SK-N-SH treated with all-trans-retinoic acid at 6 μM for 48 hours (cell line): Measurements from ENCODE around the gene MRGPRG.

Experiments
- ATAC-seq: fragments of 200-7000 bp; cut with Tn5 transposase; 3 replicates; pipeline ENCODE4 v1.9.1; 2020; ENCODE audit warnings: mild to moderate bottlenecking, moderate library complexity
- ARNTL ChIP-seq: fragments of 450-650 bp; formaldehyde crosslinking; IDR thresholded peaks from 2 replicates; pipeline ENCODE4 v1.5.0; 2020; ENCODE audit warnings: low read depth, mild to moderate bottlenecking, moderate library complexity, borderline replicate concordance
- BACH2 ChIP-seq: fragments of 250-450 bp; sonication (Bioruptor Pico); IDR thresholded peaks from 2 replicates; pipeline ENCODE4 v1.9.0; 2021; ENCODE audit warnings: mild to moderate bottlenecking, borderline replicate concordance
- CSDC2 ChIP-seq: fragments of 250-450 bp; sonication (Bioruptor Pico); IDR thresholded peaks from 2 replicates; pipeline ENCODE4 v1.5.0; 2020; ENCODE audit warnings: mild to moderate bottlenecking, moderate library complexity
- CSRNP3 ChIP-seq: fragments of 250-450 bp; sonication (Bioruptor Pico); IDR thresholded peaks from 2 replicates; pipeline ENCODE4 v1.5.1; 2021; ENCODE audit warnings: mild to moderate bottlenecking, moderate library complexity
- ESRRG ChIP-seq: fragments of 250-450 bp; sonication (Bioruptor Pico); IDR thresholded peaks from 2 replicates; pipeline ENCODE4 v1.6.1; 2021; ENCODE audit warnings: mild to moderate bottlenecking
- GLIS3 ChIP-seq: fragments of 250-450 bp; sonication (Bioruptor Pico); IDR thresholded peaks from 2 replicates; pipeline ENCODE4 v1.5.0; 2020; ENCODE audit warnings: mild to moderate bottlenecking, moderate library complexity
- ISL1 ChIP-seq: fragments of 250-450 bp; sonication (Bioruptor Pico); IDR thresholded peaks from 2 replicates; pipeline ENCODE4 v2.1.2; 2022; ENCODE audit warnings: mild to moderate bottlenecking, moderate library complexity
- OSR1 ChIP-seq: fragments of 250-450 bp; sonication (Bioruptor Pico); IDR thresholded peaks from 2 replicates; pipeline ENCODE4 v1.8.0; 2022; ENCODE audit warnings: moderate library complexity, mild to moderate bottlenecking, inconsistent platforms
- PPARA ChIP-seq: fragments of 250-450 bp; sonication (Bioruptor Pico); IDR thresholded peaks from 2 replicates; pipeline ENCODE4 v1.5.0; 2020; ENCODE audit warnings: mild to moderate bottlenecking, borderline replicate concordance
- RARB ChIP-seq: fragments of 250-450 bp; sonication (Bioruptor Pico); IDR thresholded peaks from 2 replicates; pipeline ENCODE4 v1.8.0; 2021; ENCODE audit warnings: mild to moderate bottlenecking, moderate library complexity
- SNAI2 ChIP-seq: fragments of 250-450 bp; sonication (Bioruptor Pico); IDR thresholded peaks from 2 replicates; pipeline ENCODE4 v1.5.0; 2020; ENCODE audit warnings: mild to moderate bottlenecking, moderate library complexity
- TCF4 ChIP-seq: fragments of 250-450 bp; sonication (Bioruptor Pico); IDR thresholded peaks from 2 replicates; pipeline ENCODE4 v1.8.0; 2021; ENCODE audit warnings: mild to moderate bottlenecking, moderate library complexity, borderline replicate concordance
- TOX ChIP-seq: fragments of 250-450 bp; sonication (Bioruptor Pico); IDR thresholded peaks from 2 replicates; pipeline ENCODE4 v1.8.0; 2021; ENCODE audit warnings: mild to moderate bottlenecking, moderate library complexity, borderline replicate concordance
- TSHZ2 ChIP-seq: fragments of 250-450 bp; sonication (Bioruptor Pico); IDR thresholded peaks from 2 replicates; pipeline ENCODE4 v1.5.0; 2020; ENCODE audit warnings: mild to moderate bottlenecking, moderate library complexity
- ZC3H10 ChIP-seq: fragments of 250-450 bp; sonication (Bioruptor Pico); IDR thresholded peaks from 2 replicates; pipeline ENCODE4 v1.5.1; 2021; ENCODE audit warnings: mild to moderate bottlenecking, moderate library complexity
- ZFP30 ChIP-seq: fragments of 450-650 bp; formaldehyde crosslinking; IDR thresholded peaks from 2 replicates; pipeline ENCODE4 v1.5.0; 2022; ENCODE audit warnings: mild to moderate bottlenecking, moderate library complexity
- ZNF70 ChIP-seq: fragments of 450-650 bp; formaldehyde crosslinking; IDR thresholded peaks from 2 replicates; pipeline ENCODE4 v1.5.0; 2020; ENCODE audit warnings: mild to moderate bottlenecking, moderate library complexity
- ZNF8 ChIP-seq: fragments of 450-650 bp; formaldehyde crosslinking; IDR thresholded peaks from 2 replicates; pipeline ENCODE4 v1.5.0; 2020; ENCODE audit warnings: mild to moderate bottlenecking, moderate library complexity
- TF ChIP-seq, protein P1 (sequence below): fragments of 250-450 bp; sonication (Bioruptor Pico); IDR thresholded peaks from 2 replicates; pipeline ENCODE4 v1.5.1; 2020; ENCODE audit warnings: low read depth, mild to moderate bottlenecking, moderate library complexity
- TF ChIP-seq, protein P2 (sequence below): fragments of 250-450 bp; sonication (Bioruptor Pico); IDR thresholded peaks from 2 replicates; pipeline ENCODE4 v1.8.0; 2020; ENCODE audit warnings: mild to moderate bottlenecking, moderate library complexity, borderline replicate concordance
- TF ChIP-seq, protein P3 (sequence below): fragments of 250-450 bp; sonication (Bioruptor Pico); IDR thresholded peaks from 2 replicates; pipeline ENCODE4 v1.8.0; 2021; ENCODE audit warnings: low read depth, mild to moderate bottlenecking, moderate library complexity, borderline replicate concordance

The MRGPRG gene

DNA sequence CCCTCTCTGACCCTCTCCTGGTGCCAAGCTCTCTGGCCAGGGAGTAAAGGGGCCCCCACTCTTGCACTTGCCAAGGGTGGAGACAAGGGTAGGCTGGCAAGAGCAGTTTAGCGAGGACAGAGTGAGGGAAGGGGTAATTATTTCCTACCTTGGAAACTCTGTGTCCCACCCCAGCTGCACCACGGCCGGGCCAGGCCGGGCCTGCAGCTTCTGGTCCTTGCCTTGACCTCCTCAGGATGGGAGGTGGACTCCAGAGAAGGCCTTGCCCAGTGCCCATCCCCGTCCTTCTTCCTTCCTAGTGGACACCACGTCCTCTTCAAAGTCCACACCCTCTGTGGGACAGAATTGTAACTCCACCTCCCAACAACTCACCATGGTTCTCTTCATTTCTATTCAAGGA is 35.1 kb downstream of the MRGPRG start:
- no peak for ATAC-seq
- TF ChIP-seq ARNTL (CRISPR knock-in tag), result no peak
- no peak for TF ChIP-seq BACH2 (CRISPR knock-in tag)
- TF ChIP-seq TSHZ2 (CRISPR knock-in tag), result no peak
- no peak for TF ChIP-seq ZC3H10 (CRISPR knock-in tag)
- no peak for TF ChIP-seq ZFP30
- no peak for TF ChIP-seq CSRNP3
- no peak for TF ChIP-seq ESRRG (CRISPR knock-in tag)
- no peak for TF ChIP-seq TOX (CRISPR knock-in tag)
- no peak for TF ChIP-seq CSDC2 (CRISPR knock-in tag)
- TF ChIP-seq PPARA, result no peak
- TF ChIP-seq RARB (CRISPR knock-in tag), result no peak
- TF ChIP-seq ZNF70, result no peak
- no peak for TF ChIP-seq SNAI2 (CRISPR knock-in tag)
- TF ChIP-seq, protein P1, sequence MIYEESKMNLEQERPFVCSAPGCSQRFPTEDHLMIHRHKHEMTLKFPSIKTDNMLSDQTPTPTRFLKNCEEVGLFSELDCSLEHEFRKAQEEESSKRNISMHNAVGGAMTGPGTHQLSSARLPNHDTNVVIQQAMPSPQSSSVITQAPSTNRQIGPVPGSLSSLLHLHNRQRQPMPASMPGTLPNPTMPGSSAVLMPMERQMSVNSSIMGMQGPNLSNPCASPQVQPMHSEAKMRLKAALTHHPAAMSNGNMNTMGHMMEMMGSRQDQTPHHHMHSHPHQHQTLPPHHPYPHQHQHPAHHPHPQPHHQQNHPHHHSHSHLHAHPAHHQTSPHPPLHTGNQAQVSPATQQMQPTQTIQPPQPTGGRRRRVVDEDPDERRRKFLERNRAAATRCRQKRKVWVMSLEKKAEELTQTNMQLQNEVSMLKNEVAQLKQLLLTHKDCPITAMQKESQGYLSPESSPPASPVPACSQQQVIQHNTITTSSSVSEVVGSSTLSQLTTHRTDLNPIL (CRISPR knock-in tag), result no peak
- no peak for TF ChIP-seq GLIS3 (CRISPR knock-in tag)
- TF ChIP-seq OSR1 (CRISPR knock-in tag), result no peak
- TF ChIP-seq ISL1 (CRISPR knock-in tag), result no peak

- ATAC-seq, result no peak
- TF ChIP-seq PPARA, result no peak
- TF ChIP-seq, protein P2, sequence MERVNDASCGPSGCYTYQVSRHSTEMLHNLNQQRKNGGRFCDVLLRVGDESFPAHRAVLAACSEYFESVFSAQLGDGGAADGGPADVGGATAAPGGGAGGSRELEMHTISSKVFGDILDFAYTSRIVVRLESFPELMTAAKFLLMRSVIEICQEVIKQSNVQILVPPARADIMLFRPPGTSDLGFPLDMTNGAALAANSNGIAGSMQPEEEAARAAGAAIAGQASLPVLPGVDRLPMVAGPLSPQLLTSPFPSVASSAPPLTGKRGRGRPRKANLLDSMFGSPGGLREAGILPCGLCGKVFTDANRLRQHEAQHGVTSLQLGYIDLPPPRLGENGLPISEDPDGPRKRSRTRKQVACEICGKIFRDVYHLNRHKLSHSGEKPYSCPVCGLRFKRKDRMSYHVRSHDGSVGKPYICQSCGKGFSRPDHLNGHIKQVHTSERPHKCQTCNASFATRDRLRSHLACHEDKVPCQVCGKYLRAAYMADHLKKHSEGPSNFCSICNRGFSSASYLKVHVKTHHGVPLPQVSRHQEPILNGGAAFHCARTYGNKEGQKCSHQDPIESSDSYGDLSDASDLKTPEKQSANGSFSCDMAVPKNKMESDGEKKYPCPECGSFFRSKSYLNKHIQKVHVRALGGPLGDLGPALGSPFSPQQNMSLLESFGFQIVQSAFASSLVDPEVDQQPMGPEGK, result no peak
- no peak for TF ChIP-seq TCF4 (CRISPR knock-in tag)
- TF ChIP-seq TSHZ2 (CRISPR knock-in tag), result no peak
- TF ChIP-seq, protein P1 (CRISPR knock-in tag), result no peak
- no peak for TF ChIP-seq ZNF8 (CRISPR knock-in tag)
- TF ChIP-seq BACH2 (CRISPR knock-in tag), result no peak
- no peak for TF ChIP-seq RARB (CRISPR knock-in tag)
- TF ChIP-seq, protein P3, sequence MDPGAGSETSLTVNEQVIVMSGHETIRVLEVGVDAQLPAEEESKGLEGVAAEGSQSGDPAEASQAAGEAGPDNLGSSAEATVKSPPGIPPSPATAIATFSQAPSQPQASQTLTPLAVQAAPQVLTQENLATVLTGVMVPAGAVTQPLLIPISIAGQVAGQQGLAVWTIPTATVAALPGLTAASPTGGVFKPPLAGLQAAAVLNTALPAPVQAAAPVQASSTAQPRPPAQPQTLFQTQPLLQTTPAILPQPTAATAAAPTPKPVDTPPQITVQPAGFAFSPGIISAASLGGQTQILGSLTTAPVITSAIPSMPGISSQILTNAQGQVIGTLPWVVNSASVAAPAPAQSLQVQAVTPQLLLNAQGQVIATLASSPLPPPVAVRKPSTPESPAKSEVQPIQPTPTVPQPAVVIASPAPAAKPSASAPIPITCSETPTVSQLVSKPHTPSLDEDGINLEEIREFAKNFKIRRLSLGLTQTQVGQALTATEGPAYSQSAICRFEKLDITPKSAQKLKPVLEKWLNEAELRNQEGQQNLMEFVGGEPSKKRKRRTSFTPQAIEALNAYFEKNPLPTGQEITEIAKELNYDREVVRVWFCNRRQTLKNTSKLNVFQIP (CRISPR knock-in tag), result no peak
Measured at GRCh38 chr11:3182462-3182852, 36.2 kb downstream of the MRGPRG start.
